Erythroblast (primary cell): ENCODE data around the gene IGFBPL1.

Experiments
- GATA1 ChIP-seq: IDR thresholded peaks from 2 replicates; pipeline ENCODE4 v1.6.1; 2011; ENCODE audit warnings: low read depth, mild to moderate bottlenecking, control low read depth, low read length, moderate library complexity
- POLR2A ChIP-seq: IDR thresholded peaks from 2 replicates; pipeline ENCODE4 v1.6.1; 2011; ENCODE audit warnings: mild to moderate bottlenecking, low read length

GRCh38 chr9:38390851-38391250, 33.4 kb downstream of the IGFBPL1 start:
- no peak for TF ChIP-seq POLR2A
- no peak for TF ChIP-seq GATA1
